NK-92 (cell line): ENCODE data around the gene CASKIN2.
"Not testable (repeated sequence)": the region's sequence is repeated elsewhere in the genome, so short reads cannot be mapped to it uniquely, and the experiment has no call there.

ENCODE experiments used
- DNase-seq: peaks from one replicate; lab custom pipeline; 2025; ENCODE audit not compliant: unreplicated experiment; lab: John Stamatoyannopoulos, UW

Gene CASKIN2

DNA sequence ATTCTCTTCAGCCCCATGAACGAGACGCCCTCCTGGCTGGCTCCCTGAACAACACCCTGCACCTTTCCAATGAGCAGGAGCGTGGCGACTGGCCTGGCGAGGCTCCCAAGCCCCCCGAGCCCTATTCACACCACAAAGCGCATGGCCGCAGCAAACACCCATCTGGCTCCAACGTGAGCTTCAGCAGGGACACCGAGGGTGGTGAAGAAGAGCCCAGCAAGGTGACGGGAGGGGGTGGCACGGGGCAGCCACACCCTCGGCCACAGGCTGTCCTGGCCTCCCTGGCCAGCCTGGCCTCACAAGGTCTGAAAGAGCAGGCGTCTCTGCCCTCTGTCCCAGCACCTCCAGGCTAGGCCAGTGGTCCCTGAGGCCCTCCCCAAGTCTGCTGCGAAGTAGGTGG lies 23.7 kb downstream of the CASKIN2 start:
- DNase-seq: no peak

GRCh38 chr17:75490953-75491649 lies 24.2 kb downstream of the CASKIN2 start:
- no peak for DNase-seq

- no peak for DNase-seq
Measured at GRCh38 chr17:75490173-75490743, 25.1 kb downstream of the CASKIN2 start.

DNA sequence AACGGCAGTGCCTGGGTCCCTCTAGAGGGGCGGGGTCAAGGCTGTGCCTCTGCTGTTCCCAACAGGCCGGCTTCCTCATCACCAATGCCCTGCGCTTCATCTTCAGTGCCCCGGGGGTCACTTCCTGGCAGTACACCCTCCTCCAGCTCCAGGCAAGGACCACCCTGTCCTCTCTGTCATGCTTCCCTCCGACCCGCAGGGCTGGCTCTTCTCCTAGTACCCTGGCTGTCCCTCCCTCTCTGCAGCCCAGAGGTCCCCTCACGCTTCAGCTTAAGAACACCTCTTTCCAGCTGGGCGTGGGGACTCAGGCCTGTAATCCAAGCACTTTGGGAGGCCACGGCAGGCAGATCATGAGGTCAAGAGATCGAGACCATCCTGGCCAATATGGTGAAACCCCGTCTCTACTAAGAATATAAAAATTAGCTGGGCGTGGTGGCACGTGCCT lies 25.8 kb downstream of the CASKIN2 start:
- no peak for DNase-seq

- DNase-seq: no peak
Measured at GRCh38 chr17:75488693-75489510, 26.4 kb downstream of the CASKIN2 start.

GRCh38 chr17:75487351-75488070 lies 27.8 kb downstream of the CASKIN2 start:
- no peak for DNase-seq

DNA sequence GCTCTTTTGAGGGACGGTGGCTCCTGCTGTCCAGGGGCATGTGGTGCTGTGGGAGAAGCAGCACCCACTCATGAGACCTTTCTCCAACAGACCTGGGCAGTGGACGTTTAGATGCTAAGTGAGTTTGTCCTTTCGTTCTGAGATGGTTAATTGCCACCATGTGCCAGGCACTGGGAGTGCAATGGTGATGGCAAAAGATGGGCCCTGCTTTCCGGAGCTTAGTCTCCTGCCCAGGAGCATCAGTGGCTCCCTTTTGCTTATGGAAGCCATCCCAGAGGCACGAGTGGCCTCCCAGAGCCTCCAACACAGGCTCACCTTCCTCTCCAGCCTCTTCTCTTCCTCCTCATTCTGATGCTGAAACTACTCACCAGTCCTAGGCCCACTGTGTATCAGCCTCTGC lies 28.4 kb downstream of the CASKIN2 start:
- DNase-seq: no peak

DNA sequence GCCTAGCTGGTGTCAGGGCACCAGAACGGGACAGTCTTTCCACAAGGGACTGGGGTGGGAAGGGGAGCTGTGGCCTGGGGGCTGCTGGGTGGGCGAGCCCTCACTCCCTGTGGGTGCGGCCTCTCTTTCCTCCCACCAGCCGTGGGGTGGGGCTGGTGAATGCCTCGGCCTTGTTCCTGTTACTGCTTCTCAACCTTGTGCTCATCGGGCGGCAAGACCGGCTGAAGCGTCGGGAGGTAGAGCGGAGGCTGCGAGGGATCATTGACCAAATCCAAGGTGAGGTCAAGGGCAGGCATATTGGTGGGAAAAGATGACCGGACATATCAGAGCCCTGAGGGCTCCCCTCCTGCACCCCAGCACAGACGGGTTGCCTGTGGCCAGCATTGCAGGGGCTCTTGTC lies 29.2 kb downstream of the CASKIN2 start:
- DNase-seq: no peak

DNA sequence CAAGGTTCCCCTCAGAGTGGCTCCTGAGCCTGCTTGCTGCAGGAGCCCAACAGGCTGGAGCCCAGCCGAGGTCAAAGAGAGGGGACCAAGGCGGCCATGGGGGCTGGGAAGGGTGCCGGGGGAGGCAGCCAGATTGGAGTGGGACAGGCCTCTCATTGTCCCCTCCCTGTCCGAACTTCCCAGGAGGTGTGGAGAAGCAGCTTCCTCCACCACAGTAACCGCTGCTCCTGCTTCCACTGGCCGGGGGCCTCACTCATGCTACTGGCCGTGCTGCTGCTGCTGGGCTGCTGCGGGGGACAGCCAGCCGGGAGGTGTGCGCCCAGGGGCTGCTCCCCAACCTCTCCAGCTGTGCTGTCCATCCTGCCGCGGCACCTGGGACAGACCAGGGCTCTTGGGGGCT lies 29.6 kb downstream of the CASKIN2 start:
- no peak for DNase-seq

DNA sequence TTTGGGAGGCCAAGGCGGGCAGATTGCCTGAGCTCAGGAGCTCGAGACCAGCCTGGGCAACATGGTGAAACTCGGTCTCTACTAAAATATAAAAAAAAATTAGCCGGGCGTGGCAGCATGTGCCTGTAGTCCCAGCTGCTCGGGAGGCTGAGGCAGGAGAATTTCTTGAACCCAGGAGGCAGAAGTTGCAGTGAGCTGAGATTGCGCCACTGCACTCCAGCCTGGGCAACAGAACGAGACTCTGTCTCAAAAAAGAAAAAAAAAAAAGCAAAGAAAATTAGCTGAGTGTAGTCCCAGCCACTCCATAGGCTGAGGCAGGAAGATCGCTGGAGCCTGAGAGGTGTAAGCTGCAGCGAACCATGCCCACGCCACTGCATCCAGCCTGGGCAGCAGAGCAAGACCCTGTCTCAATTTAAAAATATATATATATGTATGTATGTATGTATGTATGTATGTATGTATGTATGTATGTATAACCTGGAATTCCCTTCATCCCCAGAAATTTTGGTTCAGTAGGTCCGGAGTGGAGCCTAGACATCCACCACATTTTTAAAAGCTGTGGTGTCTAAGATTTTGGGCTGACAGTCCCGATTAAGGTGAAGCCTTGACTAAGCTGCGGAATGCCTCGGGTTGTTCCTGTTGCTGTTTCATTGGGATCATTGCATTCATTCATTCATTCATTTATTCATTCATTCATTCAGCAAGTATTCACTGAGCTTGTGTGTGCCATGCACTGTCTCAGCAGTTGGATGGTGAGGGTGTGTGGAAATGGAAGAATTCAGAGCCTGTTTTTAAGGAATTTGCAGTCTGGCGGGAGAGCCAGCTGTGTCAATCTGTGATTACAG lies 33.0 kb downstream of the CASKIN2 start:
- DNase-seq: no peak

- no peak for DNase-seq
Measured at GRCh38 chr17:75481194-75482068, 33.9 kb downstream of the CASKIN2 start.

DNA sequence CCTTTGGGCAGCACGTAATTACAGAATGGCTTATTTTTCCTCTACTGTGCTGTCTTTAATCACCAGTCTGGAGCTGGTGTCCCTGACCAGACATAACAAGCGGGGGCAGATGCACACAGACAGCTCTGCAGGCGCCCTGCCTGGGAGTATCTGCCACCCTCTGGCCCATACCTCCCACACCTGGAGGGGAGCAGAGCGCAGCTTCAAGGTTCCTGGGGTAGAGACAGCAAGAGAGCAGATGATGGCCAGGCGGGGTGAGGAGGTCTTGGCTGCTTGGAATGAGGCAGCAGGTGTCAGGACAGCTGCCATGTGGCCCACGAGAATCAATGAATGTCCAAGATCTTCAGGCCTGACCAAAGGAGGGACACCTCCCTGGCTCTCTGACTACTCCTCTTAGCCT lies 35.1 kb downstream of the CASKIN2 start:
- no peak for DNase-seq

DNA sequence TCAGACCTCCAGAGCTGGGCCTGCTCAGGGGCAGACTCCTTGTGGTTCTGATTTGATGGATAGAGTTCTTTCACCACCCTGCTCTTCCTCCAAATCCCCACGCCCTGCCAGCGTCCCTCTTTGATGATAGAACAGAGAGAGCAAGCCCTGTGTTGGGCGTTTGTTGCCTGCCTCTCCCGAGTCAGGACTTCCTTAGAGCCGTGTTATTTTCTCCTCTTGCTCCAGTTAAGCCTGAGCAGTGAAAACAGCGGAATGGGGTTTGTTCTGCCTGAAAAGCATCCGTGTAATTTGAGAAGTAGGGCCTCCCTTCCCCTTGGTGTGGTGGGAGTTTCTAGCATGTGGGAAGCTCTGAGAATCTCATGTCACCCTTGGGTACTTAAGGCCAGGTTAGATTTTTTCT lies 36.8 kb downstream of the CASKIN2 start:
- DNase-seq: no peak

GRCh38 chr17:75477490-75477862 lies 37.9 kb downstream of the CASKIN2 start:
- DNase-seq: not testable (repeated sequence)

DNA sequence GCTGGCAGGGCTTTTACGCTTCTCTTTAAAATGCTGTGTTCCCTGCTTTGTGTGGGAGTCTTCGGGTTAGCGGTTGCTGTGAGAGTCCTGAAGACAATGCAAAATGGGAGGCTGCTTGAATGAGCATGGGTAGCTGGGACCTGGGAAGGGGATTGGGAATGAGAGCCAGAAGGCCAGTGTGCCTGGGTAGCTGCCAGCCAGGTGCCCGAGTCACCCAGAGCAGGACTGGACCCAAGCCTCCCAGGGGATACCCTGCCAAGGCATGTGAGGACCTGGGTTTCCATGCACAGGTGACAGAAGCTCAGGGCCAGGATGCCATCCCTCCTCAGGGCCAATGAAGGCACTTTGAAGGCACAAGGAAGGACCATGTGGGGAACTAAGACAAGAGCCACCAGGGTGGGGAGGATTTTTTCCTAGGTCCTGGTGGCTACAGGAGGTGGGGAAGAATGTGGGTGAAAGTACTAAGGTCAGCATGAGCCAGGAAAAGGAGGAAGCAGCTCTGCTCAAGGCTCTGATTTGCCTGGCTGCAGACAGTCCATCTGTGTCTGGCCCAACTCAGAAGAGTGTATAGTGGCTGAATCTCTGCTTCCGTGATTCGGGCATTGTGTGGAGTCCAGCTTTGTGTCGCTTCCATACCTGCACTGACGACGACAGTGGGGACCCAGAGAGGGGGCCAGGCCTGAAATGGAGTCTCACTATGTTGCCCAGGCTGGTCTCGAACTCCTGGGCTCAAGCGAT lies 38.4 kb downstream of the CASKIN2 start:
- no peak for DNase-seq

GRCh38 chr17:75476271-75476671 lies 39.1 kb downstream of the CASKIN2 start:
- no peak for DNase-seq

DNA sequence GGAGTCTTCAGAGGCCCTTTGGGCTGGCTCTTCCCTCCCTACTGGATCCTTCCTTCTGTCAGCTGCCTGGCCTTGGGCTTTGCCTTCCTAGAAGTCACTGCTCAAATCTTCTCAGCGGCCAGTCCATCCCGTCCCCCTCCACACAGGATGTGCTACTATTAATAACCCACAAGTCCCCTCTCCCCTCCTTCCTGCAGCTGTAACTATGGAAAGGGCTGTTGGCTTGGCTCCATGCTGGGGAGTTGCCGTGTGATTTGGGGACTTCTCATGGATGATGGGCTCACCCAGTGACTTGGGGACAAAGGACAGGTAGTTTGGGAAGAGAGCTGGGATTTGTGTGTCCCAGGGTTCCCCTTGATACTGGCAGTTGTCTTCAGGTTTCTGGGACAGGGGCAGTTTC lies 39.5 kb downstream of the CASKIN2 start:
- DNase-seq: no peak

- no peak for DNase-seq
Measured at GRCh38 chr17:75475144-75475835, 40.0 kb downstream of the CASKIN2 start.
